Measurements from ENCODE around the gene SETX.
A peak's percentile ranks its signal among the peaks of the same experiment; 100 is the strongest.

SETX gene

DNA sequence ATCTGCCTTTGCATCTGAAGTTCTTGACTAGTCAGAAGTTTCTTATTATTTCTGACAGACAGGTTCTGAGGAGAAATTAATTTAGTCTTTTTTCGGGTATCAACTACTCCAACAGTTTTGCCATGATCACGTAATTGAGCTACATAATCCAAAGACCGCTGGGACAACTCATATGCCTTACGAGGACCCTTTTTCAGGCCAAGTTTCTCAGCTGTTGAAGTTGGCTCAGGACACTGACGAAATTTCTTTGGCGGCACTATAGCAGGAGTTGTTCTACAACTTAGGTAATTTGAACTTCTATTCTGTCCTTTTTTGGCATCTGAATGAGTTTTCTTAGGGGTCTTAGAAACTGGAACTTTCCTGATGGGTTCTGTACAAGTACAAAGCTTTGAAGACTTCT is 27.2 kb downstream of the SETX start:
- in situ Hi-C loops (cut with HindIII; ENCODE audit: low pct_ligation_motif_present, low sequenced_read_pairs): no loop called here
- Histone ChIP-seq H3K27me3 (replicated peaks) (no peaks in the 10 kb centered on the region), H3K27ac (no peak overlapping the region), H3K4me3 (ENCODE audit: low read depth, low read length) (no peak overlapping the region), H3K36me3 (replicated peaks) (peaks cover 54% of the 10 kb centered on the region)
- TF ChIP-seq, protein P1, sequence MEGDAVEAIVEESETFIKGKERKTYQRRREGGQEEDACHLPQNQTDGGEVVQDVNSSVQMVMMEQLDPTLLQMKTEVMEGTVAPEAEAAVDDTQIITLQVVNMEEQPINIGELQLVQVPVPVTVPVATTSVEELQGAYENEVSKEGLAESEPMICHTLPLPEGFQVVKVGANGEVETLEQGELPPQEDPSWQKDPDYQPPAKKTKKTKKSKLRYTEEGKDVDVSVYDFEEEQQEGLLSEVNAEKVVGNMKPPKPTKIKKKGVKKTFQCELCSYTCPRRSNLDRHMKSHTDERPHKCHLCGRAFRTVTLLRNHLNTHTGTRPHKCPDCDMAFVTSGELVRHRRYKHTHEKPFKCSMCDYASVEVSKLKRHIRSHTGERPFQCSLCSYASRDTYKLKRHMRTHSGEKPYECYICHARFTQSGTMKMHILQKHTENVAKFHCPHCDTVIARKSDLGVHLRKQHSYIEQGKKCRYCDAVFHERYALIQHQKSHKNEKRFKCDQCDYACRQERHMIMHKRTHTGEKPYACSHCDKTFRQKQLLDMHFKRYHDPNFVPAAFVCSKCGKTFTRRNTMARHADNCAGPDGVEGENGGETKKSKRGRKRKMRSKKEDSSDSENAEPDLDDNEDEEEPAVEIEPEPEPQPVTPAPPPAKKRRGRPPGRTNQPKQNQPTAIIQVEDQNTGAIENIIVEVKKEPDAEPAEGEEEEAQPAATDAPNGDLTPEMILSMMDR (IDR thresholded peaks at IDR 0.05; ENCODE audit: low read depth, low read length, missing control alignments): no peak
- no peak for DNase-seq

DNA sequence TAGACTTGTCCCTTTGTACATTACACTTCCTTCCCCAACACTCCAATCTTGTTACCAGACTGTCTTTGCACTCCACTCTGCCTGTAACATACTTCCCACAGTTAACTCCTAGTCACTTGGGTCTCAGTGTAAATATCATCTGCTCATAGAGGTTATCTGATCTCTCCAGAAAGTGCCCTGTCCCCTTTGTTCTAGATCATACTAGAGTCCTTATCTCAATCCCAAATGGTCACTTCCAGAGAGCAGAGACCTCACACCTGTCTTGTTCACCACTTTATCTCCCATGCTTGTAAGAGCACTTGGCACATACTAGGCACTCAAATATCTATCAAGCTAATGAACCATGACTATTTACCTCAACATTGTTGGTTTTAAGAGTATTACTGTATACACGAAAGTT is 30.4 kb downstream of the SETX start:
- Histone ChIP-seq H3K4me3 (ENCODE audit: low read depth, low read length) (no peak overlapping the region), H3K36me3 (replicated peaks) (peaks cover 42% of the 10 kb centered on the region), H3K27ac (no peak overlapping the region), H3K27me3 (replicated peaks) (no peaks in the 10 kb centered on the region)
- DNase-seq: no peak
- in situ Hi-C loops (cut with HindIII; ENCODE audit: low pct_ligation_motif_present, low sequenced_read_pairs): no loop called here
- TF ChIP-seq, protein P1 (IDR thresholded peaks at IDR 0.05; ENCODE audit: low read depth, low read length, missing control alignments): no peak

DNA sequence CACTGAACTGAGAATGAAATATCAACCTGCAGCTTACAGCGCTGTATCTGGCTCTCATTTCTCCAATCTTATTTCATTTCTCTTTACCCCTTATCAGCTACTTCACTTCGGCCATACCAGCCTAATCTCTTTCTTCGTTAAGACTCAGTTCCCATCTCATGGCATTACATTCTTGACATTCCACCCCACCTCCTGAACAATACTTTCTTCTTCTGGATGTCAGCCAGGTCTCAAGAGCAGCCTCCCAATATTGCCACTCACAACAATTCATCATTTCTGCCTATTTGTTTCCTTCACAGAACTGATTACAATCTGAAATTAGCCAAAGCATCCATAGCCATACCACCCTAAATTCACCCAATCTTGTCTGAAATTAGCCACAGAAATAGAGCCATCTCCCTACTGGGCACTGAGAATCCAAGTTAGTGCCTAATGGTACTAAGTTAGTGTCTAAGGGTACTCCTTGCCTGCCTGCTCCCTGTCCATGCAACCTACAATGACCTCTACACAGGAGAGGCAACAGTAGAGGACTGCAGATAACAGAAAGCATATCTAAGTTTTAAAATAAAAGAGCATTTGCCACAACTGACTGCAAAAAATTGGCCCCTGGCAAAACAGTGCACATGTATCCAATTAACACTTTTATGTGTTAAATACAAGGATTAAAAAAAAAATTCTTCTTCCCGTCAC is 35.2 kb downstream of the SETX start:
- DNase-seq: peak; percentile 4

DNA sequence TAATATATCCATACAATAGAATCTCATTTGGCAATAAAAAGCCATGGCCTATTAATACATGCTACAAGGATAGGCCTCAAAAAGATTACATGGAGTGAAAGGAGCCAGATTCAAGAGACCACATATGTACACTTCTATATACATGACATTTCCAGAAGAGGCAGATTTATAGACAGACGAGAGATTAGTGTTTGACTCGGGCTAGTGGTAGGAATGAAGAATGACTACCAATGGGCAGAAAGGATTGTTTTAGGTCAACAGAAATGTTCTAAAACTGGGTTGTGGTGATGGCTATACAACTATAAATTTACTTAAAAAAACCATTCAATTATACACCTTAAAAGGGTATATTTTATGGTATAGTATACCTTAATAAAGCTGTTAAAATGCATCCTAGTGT is 41.9 kb downstream of the SETX start:
- in situ Hi-C loops (cut with HindIII; ENCODE audit: low pct_ligation_motif_present, low sequenced_read_pairs): no loop called here
- H3K4me3 ChIP-seq (ENCODE audit: low read depth, low read length): no peak overlapping the region
- DNase-seq: no peak
- no peaks in the 10 kb centered on the region for H3K27me3 ChIP-seq (replicated peaks)
- TF ChIP-seq, protein P1 (IDR thresholded peaks at IDR 0.05; ENCODE audit: low read depth, low read length, missing control alignments): peak; percentile 28
- peaks cover 34% of the 10 kb centered on the region for H3K36me3 ChIP-seq (replicated peaks)
- H3K27ac ChIP-seq: no peak overlapping the region

More for the DNA sequence above, 35.2 kb downstream of the SETX start:
- in situ Hi-C loops (cut with HindIII; ENCODE audit: low pct_ligation_motif_present, low sequenced_read_pairs): no loop called here
- TF ChIP-seq, protein P1 (IDR thresholded peaks at IDR 0.05; ENCODE audit: low read depth, low read length, missing control alignments): no peak
- no peak overlapping the region for H3K27ac ChIP-seq
- H3K36me3 ChIP-seq (replicated peaks): peaks cover 36% of the 10 kb centered on the region
- H3K4me3 ChIP-seq (ENCODE audit: low read depth, low read length): no peak overlapping the region
- H3K27me3 ChIP-seq (replicated peaks): no peaks in the 10 kb centered on the region

DNA sequence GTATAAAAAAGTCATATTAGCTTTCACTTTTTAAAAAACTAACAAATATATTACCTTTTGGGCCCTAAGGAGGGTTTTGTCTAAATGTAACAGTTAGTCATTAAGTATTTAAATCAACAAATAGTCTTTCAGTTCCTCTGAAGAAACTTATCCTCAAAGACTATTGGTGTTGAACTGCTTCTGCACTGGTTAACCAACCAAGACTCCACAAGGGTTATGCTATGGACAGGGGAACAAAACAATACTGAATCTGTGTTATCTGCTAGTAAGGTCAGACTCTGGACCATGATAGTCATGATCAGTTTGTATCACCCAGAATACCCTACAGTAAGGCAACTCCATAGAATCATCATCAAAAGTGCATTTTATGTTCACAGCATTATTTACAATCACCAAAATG is 42.4 kb downstream of the SETX start:
- Histone ChIP-seq H3K36me3 (replicated peaks) (peaks cover 34% of the 10 kb centered on the region), H3K27ac (no peak overlapping the region), H3K27me3 (replicated peaks) (no peaks in the 10 kb centered on the region), H3K4me3 (ENCODE audit: low read depth, low read length) (no peak overlapping the region)
- TF ChIP-seq, protein P1 (IDR thresholded peaks at IDR 0.05; ENCODE audit: low read depth, low read length, missing control alignments): no peak
- no peak for DNase-seq
- in situ Hi-C loops (cut with HindIII; ENCODE audit: low pct_ligation_motif_present, low sequenced_read_pairs): no loop called here

DNA sequence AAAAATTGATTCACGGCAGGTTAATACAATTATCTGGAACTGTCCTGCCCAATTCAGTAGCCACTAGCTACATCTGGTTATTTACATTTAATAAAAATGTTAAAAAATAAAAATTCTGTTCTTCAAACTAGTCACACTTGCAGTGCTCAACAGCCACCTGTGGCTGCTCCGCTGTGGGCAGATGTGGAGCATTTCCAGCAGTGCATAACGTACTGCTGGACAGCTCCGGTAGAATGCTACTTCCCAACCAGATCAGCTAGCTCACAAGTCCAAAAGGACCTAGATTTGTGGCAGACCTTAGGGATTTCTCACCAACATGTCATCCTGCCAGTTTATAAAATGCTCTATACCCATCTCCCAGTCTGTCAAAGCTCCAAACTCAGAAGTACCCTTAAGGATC is 42.8 kb downstream of the SETX start:
- H3K36me3 ChIP-seq (replicated peaks): peaks cover 32% of the 10 kb centered on the region
- no peak overlapping the region for H3K4me3 ChIP-seq (ENCODE audit: low read depth, low read length)
- no peak overlapping the region for H3K27ac ChIP-seq

More for the DNA sequence above, 42.8 kb downstream of the SETX start:
- TF ChIP-seq, protein P1 (IDR thresholded peaks at IDR 0.05; ENCODE audit: low read depth, low read length, missing control alignments): no peak
- H3K27me3 ChIP-seq (replicated peaks): no peaks in the 10 kb centered on the region
- in situ Hi-C loops (cut with HindIII; ENCODE audit: low pct_ligation_motif_present, low sequenced_read_pairs): no loop called here
- DNase-seq: no peak
